Measurements from ENCODE around the gene LETM1. TPM values are rescaled to one million over a fixed set of nuclear protein-coding genes. Genes with fewer than 3 reads are reported as not detected.

The LETM1 gene
- total RNA-seq, 2 donors from 2014 or later: 28.2 to 40.3 TPM

DNA sequence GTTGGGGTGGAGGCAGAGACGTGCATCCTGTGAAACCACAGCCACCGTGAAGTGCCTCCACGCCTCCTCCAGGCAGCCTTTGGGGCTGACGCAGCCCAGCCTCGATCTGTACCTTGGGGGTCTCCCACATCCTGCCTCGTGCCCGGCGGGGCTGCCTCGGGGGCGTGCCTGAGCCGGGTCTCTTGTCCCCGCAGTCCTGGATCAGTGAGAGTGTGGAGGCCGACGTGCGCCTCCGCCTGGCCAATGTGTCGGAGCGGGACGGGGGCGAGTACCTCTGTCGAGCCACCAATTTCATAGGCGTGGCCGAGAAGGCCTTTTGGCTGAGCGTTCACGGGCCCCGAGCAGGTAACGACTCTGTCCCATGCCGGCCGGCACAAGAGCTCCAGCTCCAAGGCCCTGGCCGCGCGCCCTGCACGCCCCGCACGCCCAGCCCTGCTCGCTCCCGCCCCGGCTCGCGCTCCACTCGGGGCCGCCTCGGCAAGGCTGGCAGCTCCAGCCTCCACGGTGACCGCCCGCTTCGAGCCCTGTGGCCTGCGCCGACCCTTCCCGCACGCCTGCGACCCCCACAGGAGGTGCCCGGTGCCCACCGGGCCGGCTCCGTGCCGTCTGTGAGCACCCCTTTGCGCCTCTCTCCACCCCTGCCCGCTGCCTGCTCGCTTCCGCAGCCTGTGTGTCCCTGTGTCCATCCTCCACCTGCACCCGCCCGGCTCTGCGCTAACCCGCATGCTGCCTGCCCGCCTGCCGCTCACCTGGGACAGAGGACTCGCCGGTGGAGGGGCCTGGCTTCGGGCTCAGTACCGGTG is 53.0 kb downstream of the LETM1 start:
- no peaks in the 10 kb centered on the region for H3K9me3 Mint-ChIP-seq
- no peak for ATAC-seq (replicated peaks in 1 of 2)
- no peaks in the 10 kb centered on the region for H3K4me1 Mint-ChIP-seq (ENCODE audit: low read depth)
- H3K4me3 Mint-ChIP-seq: no peak overlapping the region
- DNase-seq: no peak
- H3K27me3 Mint-ChIP-seq (ENCODE audit: low read depth): no peaks in the 10 kb centered on the region
- H3K36me3 Mint-ChIP-seq (ENCODE audit: insufficient read depth in 2 of 2): no peaks in the 10 kb centered on the region
- no peak overlapping the region for H3K27ac Mint-ChIP-seq

DNA sequence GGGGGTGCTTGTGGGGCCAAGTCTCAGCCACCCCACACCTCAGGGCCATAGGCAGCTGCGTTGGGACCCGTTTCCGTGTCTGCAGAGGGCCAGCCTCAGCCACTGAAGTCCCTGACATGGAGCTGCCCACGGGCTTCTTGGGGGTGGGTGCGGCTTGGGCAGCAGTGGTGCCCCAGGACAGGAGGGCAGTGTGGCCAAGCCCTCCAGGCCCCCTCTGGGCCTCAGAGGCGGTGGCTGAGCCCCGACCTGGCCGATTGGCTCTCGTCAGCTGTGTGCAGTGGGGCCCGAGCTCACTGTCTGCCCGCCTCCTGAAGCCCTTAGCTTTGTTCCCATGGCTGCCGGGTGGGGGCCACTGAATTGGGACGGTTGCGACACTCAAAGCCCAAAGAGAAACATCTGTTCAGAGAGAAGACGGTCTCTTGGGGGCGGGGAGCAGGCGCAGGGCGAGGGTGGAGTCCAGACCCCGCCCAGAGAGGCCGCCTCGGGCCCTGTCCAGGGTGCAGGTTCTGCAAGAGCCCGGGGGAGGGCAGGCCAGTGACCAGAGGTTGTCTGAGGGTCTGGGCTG is 53.7 kb downstream of the LETM1 start:
- Mint-ChIP-seq H3K27me3 (ENCODE audit: low read depth) (no peaks in the 10 kb centered on the region), H3K4me3 (no peak overlapping the region), H3K27ac (no peak overlapping the region), H3K4me1 (ENCODE audit: low read depth) (no peaks in the 10 kb centered on the region), H3K36me3 (ENCODE audit: insufficient read depth in 2 of 2) (no peaks in the 10 kb centered on the region), H3K9me3 (no peaks in the 10 kb centered on the region)
- no peak for DNase-seq
- ATAC-seq (replicated peaks in 1 of 2): no peak

DNA sequence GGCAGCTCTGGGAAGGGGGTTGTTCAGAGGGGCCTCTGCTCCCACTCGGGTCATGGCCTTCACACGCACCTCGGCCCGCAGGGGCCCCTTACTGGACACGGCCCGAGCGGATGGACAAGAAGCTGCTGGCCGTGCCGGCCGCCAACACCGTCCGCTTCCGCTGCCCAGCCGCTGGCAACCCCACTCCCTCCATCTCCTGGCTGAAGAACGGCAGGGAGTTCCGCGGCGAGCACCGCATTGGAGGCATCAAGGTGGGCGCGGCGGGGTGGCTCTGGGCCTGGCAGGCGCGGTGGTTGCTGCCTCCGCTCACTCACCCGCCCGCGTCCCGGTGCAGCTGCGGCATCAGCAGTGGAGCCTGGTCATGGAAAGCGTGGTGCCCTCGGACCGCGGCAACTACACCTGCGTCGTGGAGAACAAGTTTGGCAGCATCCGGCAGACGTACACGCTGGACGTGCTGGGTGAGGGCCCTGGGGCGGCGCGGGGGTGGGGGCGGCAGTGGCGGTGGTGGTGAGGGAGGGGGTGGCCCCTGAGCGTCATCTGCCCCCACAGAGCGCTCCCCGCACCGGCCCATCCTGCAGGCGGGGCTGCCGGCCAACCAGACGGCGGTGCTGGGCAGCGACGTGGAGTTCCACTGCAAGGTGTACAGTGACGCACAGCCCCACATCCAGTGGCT is 54.5 kb downstream of the LETM1 start:
- DNase-seq: no peak
- ATAC-seq (replicated peaks in 1 of 2): no peak
- Mint-ChIP-seq H3K27me3 (ENCODE audit: low read depth) (peaks cover 5% of the 10 kb centered on the region), H3K27ac (no peak overlapping the region), H3K4me3 (no peak overlapping the region), H3K4me1 (ENCODE audit: low read depth) (no peaks in the 10 kb centered on the region), H3K36me3 (ENCODE audit: insufficient read depth in 2 of 2) (no peaks in the 10 kb centered on the region), H3K9me3 (no peaks in the 10 kb centered on the region)

DNA sequence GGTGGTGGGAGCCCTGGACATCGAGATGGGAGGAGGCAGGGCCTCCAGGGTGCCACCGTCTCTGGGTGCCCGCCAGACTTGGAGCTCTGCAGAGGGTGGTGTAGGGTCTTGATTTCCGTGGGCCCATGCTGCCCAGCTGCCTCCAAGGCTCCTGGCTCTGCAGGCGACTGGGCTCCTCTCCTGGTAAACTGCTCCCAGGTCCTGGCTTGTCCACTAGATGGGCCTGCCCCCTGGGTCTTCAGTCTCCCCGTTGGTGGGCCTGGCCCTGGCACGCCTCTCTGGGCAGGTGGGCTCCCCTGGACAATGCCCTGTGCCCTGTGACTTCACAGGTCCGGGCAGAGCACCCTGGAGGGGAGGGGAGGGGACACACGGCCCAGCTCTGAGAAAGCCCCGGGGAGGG is 55.2 kb downstream of the LETM1 start:
- Mint-ChIP-seq H3K4me3 (no peak overlapping the region), H3K9me3 (no peaks in the 10 kb centered on the region), H3K36me3 (ENCODE audit: insufficient read depth in 2 of 2) (no peaks in the 10 kb centered on the region), H3K27me3 (ENCODE audit: low read depth) (peaks cover 11% of the 10 kb centered on the region), H3K27ac (no peak overlapping the region), H3K4me1 (ENCODE audit: low read depth) (no peaks in the 10 kb centered on the region)
- DNase-seq (no peak), ATAC-seq (replicated peaks in 1 of 2) (no peak)

DNA sequence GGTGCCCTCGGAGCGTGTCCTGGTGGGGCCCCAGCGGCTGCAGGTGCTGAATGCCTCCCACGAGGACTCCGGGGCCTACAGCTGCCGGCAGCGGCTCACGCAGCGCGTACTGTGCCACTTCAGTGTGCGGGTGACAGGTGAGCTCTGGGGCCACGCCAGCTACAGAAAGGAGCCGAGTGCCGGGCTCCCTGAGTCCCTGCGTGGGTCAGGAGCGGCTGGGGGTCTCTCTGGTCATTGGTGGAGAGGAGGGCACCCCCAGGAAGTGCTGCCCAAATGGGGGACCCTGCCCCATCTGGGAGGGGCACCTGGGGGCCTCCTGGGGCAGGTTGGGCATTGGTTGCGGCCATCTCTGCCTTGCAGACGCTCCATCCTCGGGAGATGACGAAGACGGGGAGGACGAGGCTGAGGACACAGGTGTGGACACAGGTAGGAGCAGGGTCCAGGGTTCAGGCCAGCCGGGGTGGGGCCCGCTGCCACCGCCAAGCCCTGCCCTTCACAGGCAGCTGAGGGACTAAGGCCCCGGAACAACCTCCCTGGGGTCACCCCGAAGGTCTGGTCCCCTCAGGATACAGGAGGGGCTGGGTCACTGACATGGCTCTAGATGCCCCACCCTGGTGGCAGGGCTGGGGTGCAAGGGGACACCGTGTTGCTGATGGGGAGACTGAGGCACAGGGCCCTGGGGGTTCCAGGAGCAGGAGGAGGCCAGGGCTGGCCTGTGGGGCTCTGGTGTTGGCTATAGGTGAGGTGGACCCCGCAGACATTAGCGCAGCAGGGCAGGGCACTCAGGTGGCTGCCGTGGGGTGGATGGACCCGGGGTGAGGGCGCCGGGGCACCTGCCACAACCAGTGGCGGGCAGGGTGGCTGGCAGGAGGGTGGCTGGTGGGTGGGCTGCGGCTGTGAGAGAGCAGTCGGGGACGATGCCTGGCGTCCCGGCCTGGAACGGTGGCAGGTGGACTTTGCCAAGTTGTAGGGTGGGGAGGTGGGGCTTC is 56.3 kb downstream of the LETM1 start:
- Mint-ChIP-seq H3K27ac (no peak overlapping the region), H3K27me3 (ENCODE audit: low read depth) (peaks cover 11% of the 10 kb centered on the region), H3K36me3 (ENCODE audit: insufficient read depth in 2 of 2) (no peaks in the 10 kb centered on the region), H3K4me3 (no peak overlapping the region), H3K9me3 (no peaks in the 10 kb centered on the region), H3K4me1 (ENCODE audit: low read depth) (no peaks in the 10 kb centered on the region)
- DNase-seq (no peak), ATAC-seq (replicated peaks in 1 of 2) (no peak)

DNA sequence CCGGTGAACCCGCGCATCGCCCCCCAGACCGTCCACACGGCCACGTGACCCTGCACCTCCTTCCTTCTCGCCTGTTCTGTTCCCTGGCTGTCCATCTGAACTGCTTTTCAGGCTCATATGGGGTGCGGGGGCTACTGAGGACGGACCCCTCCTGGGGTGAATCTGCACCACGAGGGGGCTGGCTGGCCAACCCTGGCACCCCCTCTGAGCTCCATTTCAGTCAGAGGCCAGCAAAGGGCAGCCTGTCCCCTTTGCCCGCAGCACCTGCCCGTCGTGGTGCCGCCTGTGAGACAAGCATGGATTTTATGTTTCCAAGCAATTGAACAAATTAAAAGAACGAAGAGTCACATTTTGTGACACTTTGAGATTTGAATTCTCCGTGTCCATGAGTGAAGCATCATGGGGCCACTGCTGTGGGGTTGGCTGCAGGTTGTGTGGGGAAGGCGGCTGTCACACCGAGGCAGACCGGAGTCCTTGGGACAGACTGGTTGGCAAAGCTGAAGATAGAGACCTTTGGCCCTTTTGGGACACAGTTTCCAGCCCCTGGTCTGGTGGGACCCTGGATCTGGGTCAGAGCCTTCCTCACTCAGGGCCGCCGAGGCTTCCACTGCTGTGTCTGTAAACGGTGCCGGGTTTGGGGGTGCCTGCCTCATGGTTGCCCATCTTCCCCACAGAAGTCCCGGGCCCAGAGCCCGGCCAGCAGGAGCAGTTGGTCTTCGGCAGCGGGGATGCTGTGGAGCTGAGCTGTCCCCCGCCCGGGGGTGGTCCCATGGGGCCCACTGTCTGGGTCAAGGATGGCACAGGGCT is 57.2 kb downstream of the LETM1 start:
- Mint-ChIP-seq H3K4me3 (no peak overlapping the region), H3K9me3 (no peaks in the 10 kb centered on the region), H3K4me1 (ENCODE audit: low read depth) (no peaks in the 10 kb centered on the region), H3K36me3 (ENCODE audit: insufficient read depth in 2 of 2) (no peaks in the 10 kb centered on the region), H3K27me3 (ENCODE audit: low read depth) (peaks cover 11% of the 10 kb centered on the region), H3K27ac (no peak overlapping the region)
- no peak for ATAC-seq (replicated peaks in 1 of 2)
- DNase-seq: no peak

DNA sequence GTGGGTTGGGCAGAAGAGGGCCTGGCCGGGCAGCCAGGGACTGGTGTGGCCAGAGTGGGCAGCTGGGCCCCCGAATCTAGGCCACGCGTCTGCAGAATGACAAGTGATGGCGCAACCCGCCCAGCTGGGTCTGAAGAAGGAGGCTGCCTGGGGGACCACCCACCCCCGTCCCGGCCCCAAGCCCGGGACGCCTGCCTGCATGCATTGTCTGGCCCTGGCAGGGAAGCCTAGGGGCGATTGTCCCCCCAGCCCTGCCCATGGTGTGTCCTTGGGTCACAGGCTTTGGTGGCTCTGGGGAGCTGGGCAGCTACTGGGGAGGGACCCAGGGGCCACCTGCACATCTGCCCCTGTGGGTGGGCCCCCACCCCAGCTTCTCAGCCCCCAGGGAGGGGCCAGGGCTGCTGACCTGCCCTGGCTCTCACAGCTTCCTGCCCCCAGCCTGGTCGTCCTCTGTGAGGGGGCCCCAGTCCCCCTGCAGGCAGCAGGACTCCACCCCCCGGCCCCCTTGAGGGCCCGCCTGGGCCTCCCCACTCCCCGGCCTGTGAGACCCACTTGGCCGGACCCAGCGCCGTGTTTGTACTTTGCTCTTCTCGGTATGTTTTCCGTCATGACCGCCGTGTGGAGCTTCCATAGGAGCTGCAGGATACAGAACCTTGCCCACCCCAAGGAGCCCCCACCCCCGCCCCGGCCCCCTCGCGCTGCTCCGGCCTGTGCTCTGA is 57.9 kb downstream of the LETM1 start:
- Mint-ChIP-seq H3K27me3 (ENCODE audit: low read depth) (peaks cover 11% of the 10 kb centered on the region), H3K4me1 (ENCODE audit: low read depth) (no peaks in the 10 kb centered on the region), H3K9me3 (no peaks in the 10 kb centered on the region), H3K27ac (no peak overlapping the region), H3K36me3 (ENCODE audit: insufficient read depth in 2 of 2) (no peaks in the 10 kb centered on the region), H3K4me3 (no peak overlapping the region)
- DNase-seq (no peak), ATAC-seq (replicated peaks in 1 of 2) (no peak)

DNA sequence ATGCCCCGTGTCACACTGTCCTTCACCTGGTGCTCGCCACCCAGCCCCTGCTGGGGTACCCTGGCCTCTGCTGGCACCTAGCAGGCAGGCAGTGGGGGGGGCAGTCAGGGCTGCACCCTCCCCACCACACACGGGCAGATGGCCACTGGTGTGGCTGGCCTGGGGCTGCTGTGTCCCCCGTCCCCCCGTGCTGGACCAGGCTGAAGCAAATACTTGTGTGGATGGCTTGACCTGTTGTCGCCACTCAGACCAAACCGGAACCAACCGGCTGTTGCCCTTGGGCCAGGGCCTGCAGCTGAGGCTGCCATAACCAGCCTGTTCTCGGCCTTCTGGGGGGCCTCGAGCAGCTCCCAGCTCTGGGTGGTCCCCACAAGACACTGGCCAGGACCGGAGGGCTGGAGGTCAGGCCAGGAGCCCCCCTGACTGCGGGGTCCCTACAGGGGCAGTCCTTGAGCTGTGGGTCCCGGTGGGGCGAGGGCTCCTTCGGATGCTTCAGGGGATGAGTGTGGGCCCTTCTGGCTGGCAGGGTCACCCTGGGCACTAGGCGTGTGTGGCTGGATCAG is 58.6 kb downstream of the LETM1 start:
- no peaks in the 10 kb centered on the region for H3K9me3 Mint-ChIP-seq
- H3K36me3 Mint-ChIP-seq (ENCODE audit: insufficient read depth in 2 of 2): no peaks in the 10 kb centered on the region
- H3K4me1 Mint-ChIP-seq (ENCODE audit: low read depth): no peaks in the 10 kb centered on the region
- no peak overlapping the region for H3K27ac Mint-ChIP-seq
- H3K27me3 Mint-ChIP-seq (ENCODE audit: low read depth): peaks cover 11% of the 10 kb centered on the region
- ATAC-seq (replicated peaks in 1 of 2): no peak
- H3K4me3 Mint-ChIP-seq: no peak overlapping the region
- DNase-seq: no peak

DNA sequence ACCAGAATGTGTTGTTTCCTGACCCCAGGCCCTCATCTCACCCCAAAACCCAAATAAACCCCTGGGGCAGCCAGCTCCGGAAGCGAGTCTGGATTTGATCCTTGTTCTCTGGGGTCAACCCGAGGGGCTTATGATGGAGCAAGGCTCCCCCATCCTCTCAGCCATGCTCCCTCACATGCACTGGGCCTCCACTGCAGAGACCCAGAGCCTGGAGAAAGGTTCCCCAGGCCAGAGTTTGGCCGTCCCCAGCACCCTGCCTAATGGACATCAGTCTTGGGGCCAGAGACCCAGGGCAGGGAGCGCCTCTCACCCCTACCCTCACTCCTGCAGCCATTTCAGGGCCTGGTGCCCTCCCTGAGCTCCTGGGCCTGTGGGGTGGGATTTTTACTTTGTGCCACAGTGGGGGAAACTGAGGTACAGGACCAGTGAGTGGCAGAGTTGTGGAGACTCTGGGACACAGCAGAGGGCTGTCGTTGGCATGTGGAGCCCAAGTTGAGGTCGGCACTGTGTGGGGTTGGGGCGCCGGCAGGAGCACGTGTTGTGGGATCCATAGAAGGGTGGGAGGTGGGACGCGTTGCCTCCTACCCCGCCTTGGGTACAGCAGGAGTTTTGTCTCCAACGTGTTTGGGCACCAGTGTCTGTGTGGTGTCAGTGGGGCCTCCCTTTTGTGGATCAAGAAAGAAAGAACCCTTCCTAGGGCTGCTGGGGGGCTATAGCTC is 59.3 kb downstream of the LETM1 start:
- Mint-ChIP-seq H3K27me3 (ENCODE audit: low read depth) (peaks cover 11% of the 10 kb centered on the region), H3K4me1 (ENCODE audit: low read depth) (no peaks in the 10 kb centered on the region)

DNA sequence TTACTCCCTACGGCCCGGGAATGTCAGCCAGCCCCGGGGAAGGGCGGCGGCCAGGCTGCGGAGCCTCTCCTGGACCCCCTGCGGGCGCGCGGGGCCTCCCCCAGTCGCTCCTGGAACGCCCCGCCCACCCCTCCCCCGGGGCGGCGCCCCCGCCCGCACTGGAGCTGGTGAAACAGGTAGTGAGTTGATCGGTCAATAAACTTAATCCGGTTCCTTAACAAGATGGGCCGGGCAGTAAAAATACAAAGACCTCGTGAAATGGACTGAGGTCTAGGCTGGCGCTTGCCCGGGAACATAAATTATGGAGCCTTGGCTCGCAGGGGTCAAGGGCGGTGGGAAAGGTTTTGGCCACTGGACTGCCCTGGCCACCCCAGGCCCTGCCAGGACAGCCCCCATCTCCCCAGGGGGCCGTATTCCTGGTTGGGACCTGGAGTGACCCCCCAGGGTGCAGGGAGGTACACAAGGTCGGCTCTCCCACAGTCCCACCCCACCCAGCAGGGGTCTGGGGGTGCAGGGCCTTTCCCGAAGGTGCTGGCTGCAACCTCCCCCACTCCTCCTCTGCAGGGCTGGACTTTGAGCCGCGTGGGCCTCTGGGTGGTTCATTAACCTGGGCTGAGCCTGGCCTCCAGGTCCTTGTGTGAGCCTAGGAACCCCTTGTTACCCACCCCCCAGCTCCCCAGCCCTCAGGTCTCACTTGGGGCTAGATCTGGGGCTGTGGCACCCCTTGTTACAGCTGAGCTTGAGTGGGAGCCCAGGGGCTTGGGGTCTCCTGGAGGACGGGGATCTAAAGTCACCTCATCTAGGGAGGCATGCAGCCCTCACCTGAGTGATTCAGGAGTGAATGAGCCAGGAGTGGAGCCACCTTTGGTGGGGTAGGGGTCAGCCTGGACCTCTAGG is 60.4 kb downstream of the LETM1 start:
- no peaks in the 10 kb centered on the region for H3K9me3 Mint-ChIP-seq
- no peak for DNase-seq
- H3K36me3 Mint-ChIP-seq (ENCODE audit: insufficient read depth in 2 of 2): no peaks in the 10 kb centered on the region
- H3K27me3 Mint-ChIP-seq (ENCODE audit: low read depth): peaks cover 11% of the 10 kb centered on the region
- ATAC-seq (replicated peaks in 1 of 2): no peak
- H3K4me3 Mint-ChIP-seq: peak overlapping the region in 1 of 2 donors; percentile 10
- no peak overlapping the region for H3K27ac Mint-ChIP-seq
- H3K4me1 Mint-ChIP-seq (ENCODE audit: low read depth): no peaks in the 10 kb centered on the region

More for the DNA sequence above, 59.3 kb downstream of the LETM1 start:
- ATAC-seq (replicated peaks in 1 of 2) (no peak), DNase-seq (no peak)
- Mint-ChIP-seq H3K27ac (no peak overlapping the region), H3K36me3 (ENCODE audit: insufficient read depth in 2 of 2) (no peaks in the 10 kb centered on the region), H3K4me3 (peak overlapping the region in 1 of 2 donors; percentile 54), H3K9me3 (no peaks in the 10 kb centered on the region)

Data from activated T-cell treated with anti-CD3 and anti-CD28 coated beads, Interleukin-2, amount 50 U/mL, for 72 hours (primary cell).